Epithelial cell of esophagus (primary cell): ENCODE measurements around the gene ALK.

Experiments
- DNase-seq: peaks from one replicate; pipeline ENCODE4 v3.0.0; 2010; ENCODE audit warnings: low read depth
- H3K4me3 ChIP-seq: 2 replicates; pipeline ENCODE4 v1.5.1; 2011; ENCODE audit warnings: mild to moderate bottlenecking, low read length, control low read depth
- TF ChIP-seq, protein P1 (sequence below): IDR thresholded peaks from 2 replicates; pipeline ENCODE4 v1.5.1; 2011; ENCODE audit warnings: low read depth, mild to moderate bottlenecking, low read length, control low read depth, inconsistent platforms; ENCODE audit not compliant: insufficient read depth; ENCODE audit errors: missing control alignments

Gene ALK

DNA sequence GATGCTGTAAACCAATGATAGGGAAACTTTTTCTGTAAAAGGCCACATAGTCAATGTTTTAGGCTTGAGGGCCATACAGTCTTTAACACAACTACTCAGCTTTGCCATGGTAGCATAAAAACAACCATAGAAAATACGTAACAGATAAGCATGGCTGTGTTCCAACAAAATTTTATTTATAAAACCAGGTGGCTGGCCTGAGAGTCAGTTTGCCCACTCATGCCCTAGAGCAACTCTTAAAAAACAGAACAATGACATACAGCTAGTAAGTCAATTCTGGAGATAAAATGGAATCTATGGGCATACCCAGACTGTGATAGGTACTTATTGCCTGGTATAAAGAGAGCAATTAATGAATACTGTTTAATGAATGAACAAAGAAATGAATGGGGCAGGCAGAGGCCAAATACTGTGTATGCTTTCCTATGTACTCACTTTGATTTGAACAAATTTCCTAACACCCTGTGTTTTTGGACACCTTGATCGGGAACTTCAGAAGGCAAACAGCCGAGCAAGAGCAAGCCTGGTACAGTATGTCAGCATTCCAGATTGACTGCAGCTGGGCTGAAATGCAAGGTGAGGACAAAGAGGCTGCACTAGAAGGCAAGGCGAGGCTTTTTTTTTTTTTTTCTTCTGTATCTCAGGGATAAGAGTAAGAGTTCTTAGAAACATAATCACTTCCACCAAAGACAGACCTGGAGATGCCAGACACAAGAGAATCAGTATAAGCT, 490.8 kb downstream of the ALK start:
- TF ChIP-seq, protein P1, sequence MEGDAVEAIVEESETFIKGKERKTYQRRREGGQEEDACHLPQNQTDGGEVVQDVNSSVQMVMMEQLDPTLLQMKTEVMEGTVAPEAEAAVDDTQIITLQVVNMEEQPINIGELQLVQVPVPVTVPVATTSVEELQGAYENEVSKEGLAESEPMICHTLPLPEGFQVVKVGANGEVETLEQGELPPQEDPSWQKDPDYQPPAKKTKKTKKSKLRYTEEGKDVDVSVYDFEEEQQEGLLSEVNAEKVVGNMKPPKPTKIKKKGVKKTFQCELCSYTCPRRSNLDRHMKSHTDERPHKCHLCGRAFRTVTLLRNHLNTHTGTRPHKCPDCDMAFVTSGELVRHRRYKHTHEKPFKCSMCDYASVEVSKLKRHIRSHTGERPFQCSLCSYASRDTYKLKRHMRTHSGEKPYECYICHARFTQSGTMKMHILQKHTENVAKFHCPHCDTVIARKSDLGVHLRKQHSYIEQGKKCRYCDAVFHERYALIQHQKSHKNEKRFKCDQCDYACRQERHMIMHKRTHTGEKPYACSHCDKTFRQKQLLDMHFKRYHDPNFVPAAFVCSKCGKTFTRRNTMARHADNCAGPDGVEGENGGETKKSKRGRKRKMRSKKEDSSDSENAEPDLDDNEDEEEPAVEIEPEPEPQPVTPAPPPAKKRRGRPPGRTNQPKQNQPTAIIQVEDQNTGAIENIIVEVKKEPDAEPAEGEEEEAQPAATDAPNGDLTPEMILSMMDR = no peak
- no peak overlapping the region for H3K4me3 ChIP-seq
- DNase-seq = no peak

DNA sequence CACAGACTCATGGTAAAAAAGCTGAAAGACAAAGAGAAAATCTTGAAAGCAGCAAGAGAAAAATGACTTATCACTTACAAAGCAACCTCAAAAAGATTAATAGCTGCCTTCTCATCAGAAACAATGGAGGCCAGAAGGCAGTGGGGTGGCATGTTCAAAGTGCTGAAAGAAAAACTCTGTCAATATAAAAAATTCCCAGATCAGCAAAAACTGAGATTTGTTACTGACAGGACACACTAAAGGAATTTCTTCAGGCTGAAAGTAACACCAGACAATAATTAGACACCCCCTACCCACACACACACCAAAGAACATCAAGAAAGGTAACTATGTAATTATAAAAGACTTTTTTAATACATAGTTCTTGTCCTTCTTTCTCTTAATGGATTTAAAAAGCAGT, 495.0 kb downstream of the ALK start:
- DNase-seq = no peak
- TF ChIP-seq, protein P1 = no peak
- H3K4me3 ChIP-seq = no peak overlapping the region

DNA sequence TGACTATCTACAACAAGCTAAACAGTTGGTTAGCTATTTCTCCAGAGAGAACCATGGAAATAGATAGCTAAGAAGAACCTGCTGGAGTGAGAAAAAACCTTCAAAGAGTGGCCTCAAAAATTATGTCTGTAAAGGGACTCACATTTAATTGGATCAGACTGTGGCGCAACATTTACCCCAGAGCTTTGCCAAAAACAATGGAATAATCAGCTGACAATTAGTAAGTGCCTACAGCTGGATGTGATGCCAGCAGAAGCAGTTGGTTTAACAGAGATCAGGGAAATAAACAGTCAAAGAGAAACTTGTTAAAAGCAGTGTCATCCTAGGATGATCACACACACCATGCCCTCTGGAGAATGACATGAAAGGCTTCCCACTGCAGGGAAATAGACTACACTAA, 495.5 kb downstream of the ALK start:
- H3K4me3 ChIP-seq = no peak overlapping the region
- peak; percentile 9 for DNase-seq
- TF ChIP-seq, protein P1 = no peak

DNA sequence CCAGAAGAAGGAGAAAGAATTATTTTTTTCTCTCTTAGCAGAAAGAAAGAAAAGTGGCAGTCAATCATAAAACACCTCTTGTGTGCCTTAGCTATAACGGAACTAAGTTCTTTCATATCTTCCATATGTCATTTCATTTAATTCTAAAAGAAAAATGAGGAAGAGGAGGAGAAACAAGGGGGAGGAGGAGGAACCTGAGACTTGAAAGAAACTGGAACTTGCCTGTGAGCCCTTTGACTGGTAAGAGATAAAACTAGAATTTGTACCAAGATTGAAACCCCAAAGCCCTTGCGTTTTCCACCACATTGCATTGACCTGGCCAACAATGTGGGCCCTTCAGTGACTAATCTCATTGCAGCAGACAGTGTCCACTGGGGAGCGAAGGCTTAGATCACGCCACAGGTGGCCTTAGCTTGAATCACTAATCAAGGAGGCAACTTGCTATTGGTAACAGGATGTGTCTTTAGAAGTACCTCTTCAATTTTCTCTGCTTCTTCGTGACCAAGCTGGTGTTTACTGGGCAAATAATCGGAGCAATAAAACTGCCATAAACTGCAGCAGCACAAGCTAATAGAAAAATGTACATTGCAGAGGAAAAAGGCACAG, 498.2 kb downstream of the ALK start:
- DNase-seq = no peak
- no peak overlapping the region for H3K4me3 ChIP-seq
- TF ChIP-seq, protein P1 = no peak

DNA sequence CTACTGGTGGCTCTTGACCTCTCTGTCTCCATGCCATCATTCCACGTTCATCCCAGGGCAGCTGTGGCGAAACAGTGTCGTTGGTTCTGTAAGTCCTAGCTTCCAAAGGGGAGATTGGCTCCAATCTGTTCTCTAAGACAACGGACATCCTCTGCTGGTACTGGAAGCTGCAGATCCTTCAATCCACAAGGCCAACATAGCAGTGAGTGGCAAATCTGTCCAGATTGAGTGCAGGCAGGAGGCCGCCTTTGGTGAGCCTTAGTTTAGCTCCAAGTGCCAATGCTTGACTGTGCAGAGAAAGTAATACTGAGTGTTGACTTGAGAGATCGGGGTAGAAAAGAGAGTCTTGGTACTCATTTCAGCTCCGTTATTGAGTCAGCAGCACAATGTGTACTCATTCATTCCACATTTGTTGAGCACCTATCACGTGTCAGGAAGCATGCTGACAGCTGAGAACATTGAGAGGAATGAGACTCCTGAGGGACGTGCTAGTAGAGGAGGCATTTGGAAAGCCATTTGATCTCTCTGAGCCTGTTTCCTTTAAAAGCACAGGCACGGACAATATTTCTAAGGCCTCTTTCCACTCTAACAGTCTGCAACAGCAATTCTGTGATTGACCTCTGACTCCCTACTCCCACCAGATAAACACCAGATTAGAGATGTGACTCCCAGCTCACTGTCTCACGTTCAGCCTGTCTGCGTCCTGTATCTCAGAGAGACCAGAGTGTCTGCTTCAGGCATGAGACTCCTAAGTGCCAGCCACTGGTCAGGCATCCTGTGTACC, 500.2 kb downstream of the ALK start:
- H3K4me3 ChIP-seq = no peak overlapping the region
- peak; percentile 11 for DNase-seq
- TF ChIP-seq, protein P1 = no peak

DNA sequence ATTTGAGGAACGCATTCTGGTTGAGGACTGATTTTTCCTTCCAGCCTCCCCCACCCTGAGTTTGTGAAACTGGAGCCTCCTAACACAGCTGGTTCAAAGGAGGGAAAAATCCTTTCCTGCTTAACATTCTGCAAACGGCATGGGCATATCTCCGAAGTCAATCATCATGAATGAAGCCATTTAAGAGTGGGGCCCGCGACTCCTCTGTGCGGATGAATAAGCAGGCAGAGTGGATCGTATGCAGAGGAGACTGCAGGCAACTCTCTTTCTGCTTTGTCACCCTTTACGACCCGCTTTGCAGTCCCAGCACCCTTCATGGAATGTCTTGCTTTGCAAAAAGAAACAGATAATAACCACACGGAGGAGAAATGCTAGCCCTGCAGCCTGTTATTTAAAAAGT, 500.9 kb downstream of the ALK start:
- TF ChIP-seq, protein P1 = no peak
- no peak for DNase-seq
- no peak overlapping the region for H3K4me3 ChIP-seq
